Aorta (tissue), 5 donors: ENCODE data around the gene PAMR1. TPM values are rescaled to one million over a fixed set of nuclear protein-coding genes. Genes with fewer than 3 reads are reported as not detected.
A peak's percentile ranks its signal among the peaks of the same experiment; 100 is the strongest.

ENCODE experiments used
- ATAC-seq: fragments of 200-7000 bp; cut with Tn5 transposase; one replicate; pipeline ENCODE4 v1.9.1; 2022; ENCODE audit warnings: moderate library complexity; ENCODE audit not compliant: low FRiP score
- DNase-seq, 2 donors: peaks; one replicate each; pipeline ENCODE4 v3.0.0-alpha.2; 2020
- H3K27ac ChIP-seq, 2 donors: one replicate each; pipeline ENCODE4 v1.5.1; 2013; ENCODE audit warnings: low read length in 2 of 2, mild to moderate bottlenecking in 2 of 2, moderate library complexity in 2 of 2, control low read depth in 1 of 2, inconsistent platforms in 1 of 2, low read depth in 1 of 2
- H3K27me3 ChIP-seq, 2 donors: one replicate each; pipeline ENCODE4 v1.6.1; 2013; ENCODE audit warnings: control low read depth in 1 of 2, low read length in 1 of 2, mild to moderate bottlenecking in 1 of 2, moderate library complexity in 1 of 2; ENCODE audit not compliant: insufficient read depth in 2 of 2, control insufficient read depth in 1 of 2
- H3K36me3 ChIP-seq, 2 donors: one replicate each; pipeline ENCODE4 v1.6.1; 2013; ENCODE audit warnings: control low read depth in 1 of 2, low read length in 1 of 2, mild to moderate bottlenecking in 1 of 2; ENCODE audit not compliant: insufficient read depth in 2 of 2, control insufficient read depth in 1 of 2
- H3K4me1 ChIP-seq, 2 donors: one replicate each; pipeline ENCODE4 v1.6.1; 2013; ENCODE audit warnings: low read length in 2 of 2, control low read depth in 1 of 2, mild to moderate bottlenecking in 1 of 2, moderate library complexity in 1 of 2; ENCODE audit not compliant: insufficient read depth in 2 of 2, control insufficient read depth in 1 of 2
- H3K4me3 ChIP-seq, 2 donors: one replicate each; pipeline ENCODE4 v1.5.1; 2013; ENCODE audit warnings: low read length in 2 of 2, control low read depth in 1 of 2, mild to moderate bottlenecking in 1 of 2
- H3K9me3 ChIP-seq: one replicate; pipeline ENCODE4 v1.6.1; 2013; ENCODE audit warnings: mild to moderate bottlenecking, low read length; ENCODE audit not compliant: control insufficient read depth
- WGBS, 2 donors: extraction: QIAGEN DNeasy Blood & Tissue Kit; methylation state at CpG; one replicate each; pipeline ENCODE4 v1.1.7; 2013; 5-methylcytosine and 5-hydroxymethylcytosine counted together
- intact Hi-C, 2 donors: fragments of 100-400 bp; cut with DNase I; formaldehyde crosslinking; loops; one replicate each; pipeline versions ENCODE4 v1.14.2 to v1.15.0; 2022
- long read RNA-seq, 2 donors: library from polyadenylated mRNA; unstranded; transcript quantifications; one replicate each; pipeline ENCODE4 v2.0.0, GENCODE V29; 2020 to 2021
- polyA plus RNA-seq, 2 donors: library from polyadenylated mRNA; stranded (reverse); fragments of 200-250 nt; gene quantifications; one replicate each; pipeline ENCODE4 v1.2.3, GENCODE V29; 2013
- total RNA-seq, 2 donors: library from RNA; stranded (reverse); fragmentation: NEBNext Ultra II Directional; extraction: Animal tissue kit (Norgen Biotek cat#: 25700); gene quantifications; one replicate each; pipeline ENCODE4 v1.2.1, GENCODE V29; 2021
- donor health status: healthy with polysubstance abuse.
- donor health status: Bipolar disorder and iron deficiency.
- donor health status: DM: no; HTN: no; CAD: no.
- donor health status: DM: no; HTN: no; CAD: no.
- donor health status: DM: yes; HTN: yes; CAD: no.

The PAMR1 gene
- total RNA-seq (1 to 10 TPM; 2.3 to 3.1 TPM), polyA plus RNA-seq (1 to 10 TPM in 1 of 2 donors, under 1 TPM in 1; 0.69 to 2.0 TPM)
- long read RNA-seq, donor 1, partial matches to known transcripts: 0 of 3 reads
- long read RNA-seq, donor 1, other reads (novel, unspliced or antisense): 1 of 3 reads
- long read RNA-seq, donor 2, partial matches to known transcripts: 0 of 2 reads
- long read RNA-seq, donor 2, other reads (novel, unspliced or antisense): 1 of 2 reads

GRCh38 chr11:35525501-35526175 is at the start of gene PAMR1:
Gene PAMR1 (minus strand): TSS chr11:35525616. CDS start chr11:35525585, 31 bp downstream.
- 4 to 5% methylated on average over 29 to 34 of the region's 34 CpGs for WGBS, 2 donors
- H3K27me3 ChIP-seq: no peaks in the 10 kb centered on the region
- H3K27ac ChIP-seq: no peak within 1 kb of the TSS
- no peaks in the 10 kb centered on the region for H3K36me3 ChIP-seq
- DNase-seq (peak; percentile 61 to 84), ATAC-seq (peak; percentile 78)
- H3K4me1 ChIP-seq: peaks cover 0 to 5% of the 10 kb centered on the region in 2 donors
- H3K9me3 ChIP-seq: no peaks in the 10 kb centered on the region
- no peak within 1 kb of the TSS for H3K4me3 ChIP-seq
- intact Hi-C loops: no loop called here

GRCh38 chr11:35571696-35572095 is 46.3 kb upstream of the PAMR1 start:
- H3K4me1 ChIP-seq: peaks cover 0 to 1% of the 10 kb centered on the region in 2 donors
- H3K27ac ChIP-seq: no peak overlapping the region
- H3K27me3 ChIP-seq: no peaks in the 10 kb centered on the region
- H3K4me3 ChIP-seq: no peak overlapping the region
- intact Hi-C loops: no loop called here
- DNase-seq: no peak
- no peaks in the 10 kb centered on the region for H3K9me3 ChIP-seq
- no peak for ATAC-seq
- no peaks in the 10 kb centered on the region for H3K36me3 ChIP-seq
- WGBS, 2 donors: 47 to 54% methylated on average over 3 of the region's 3 CpGs

- 58 to 77% methylated on average over 1 of the region's 1 CpG for WGBS, 2 donors
Measured at GRCh38 chr11:35567737-35568465, 42.5 kb upstream of the PAMR1 start.

GRCh38 chr11:35566885-35567284 is 41.5 kb upstream of the PAMR1 start:
- H3K4me1 ChIP-seq: peaks cover 1 to 12% of the 10 kb centered on the region in 2 donors
- no peaks in the 10 kb centered on the region for H3K9me3 ChIP-seq
- H3K36me3 ChIP-seq: no peaks in the 10 kb centered on the region
- intact Hi-C loops: loop anchor here in 1 of 2 donors (10.0 kb wide), 1 partner anchor 448 kb away; no protein-coding TSS in a partner anchor
- DNase-seq (no peak), ATAC-seq (no peak)
- no peaks in the 10 kb centered on the region for H3K27me3 ChIP-seq
- H3K27ac ChIP-seq: no peak overlapping the region
- H3K4me3 ChIP-seq: no peak overlapping the region
- WGBS, 2 donors: 84 to 90% methylated on average over 3 of the region's 3 CpGs

More at GRCh38 chr11:35567737-35568465, 42.5 kb upstream of the PAMR1 start:
- H3K4me3 ChIP-seq: no peak overlapping the region
- H3K27ac ChIP-seq: no peak overlapping the region
- no peak for ATAC-seq
- DNase-seq: no peak
- H3K36me3 ChIP-seq: no peaks in the 10 kb centered on the region
- H3K4me1 ChIP-seq: peaks cover 1 to 12% of the 10 kb centered on the region in 2 donors
- intact Hi-C loops: loop anchor here in 1 of 2 donors (10.0 kb wide), 1 partner anchor 447 kb away; no protein-coding TSS in a partner anchor
- H3K9me3 ChIP-seq: no peaks in the 10 kb centered on the region
- no peaks in the 10 kb centered on the region for H3K27me3 ChIP-seq

GRCh38 chr11:35566181-35566580 is 40.8 kb upstream of the PAMR1 start:
- no peak for DNase-seq
- Histone ChIP-seq H3K27me3 (no peaks in the 10 kb centered on the region), H3K4me3 (no peak overlapping the region), H3K36me3 (no peaks in the 10 kb centered on the region), H3K4me1 (peaks cover 1 to 12% of the 10 kb centered on the region in 2 donors), H3K9me3 (no peaks in the 10 kb centered on the region), H3K27ac (no peak overlapping the region)
- intact Hi-C loops: loop anchor here in 1 of 2 donors (10.0 kb wide), 1 partner anchor 449 kb away; no protein-coding TSS in a partner anchor
- WGBS, 2 donors: 2 to 5% methylated on average over 4 of the region's 4 CpGs
- peak; percentile 42 for ATAC-seq

GRCh38 chr11:35564245-35564595 is 38.8 kb upstream of the PAMR1 start:
- no peaks in the 10 kb centered on the region for H3K9me3 ChIP-seq
- ATAC-seq (no peak), DNase-seq (no peak)
- H3K27me3 ChIP-seq: no peaks in the 10 kb centered on the region
- 12 to 19% methylated on average over 4 of the region's 4 CpGs for WGBS, 2 donors
- H3K4me3 ChIP-seq: no peak overlapping the region
- no peak overlapping the region for H3K27ac ChIP-seq
- H3K36me3 ChIP-seq: no peaks in the 10 kb centered on the region
- intact Hi-C loops: loop anchor here in 1 of 2 donors (10.0 kb wide), 1 partner anchor 451 kb away; no protein-coding TSS in a partner anchor
- H3K4me1 ChIP-seq: peaks cover 1 to 12% of the 10 kb centered on the region in 2 donors

GRCh38 chr11:35563484-35564244 is 38.2 kb upstream of the PAMR1 start:
- Histone ChIP-seq H3K4me1 (peaks cover 1 to 12% of the 10 kb centered on the region in 2 donors), H3K27me3 (no peaks in the 10 kb centered on the region), H3K27ac (no peak overlapping the region), H3K4me3 (no peak overlapping the region), H3K36me3 (no peaks in the 10 kb centered on the region), H3K9me3 (no peaks in the 10 kb centered on the region)
- WGBS, 2 donors: 3 to 8% methylated on average over 6 of the region's 6 CpGs
- intact Hi-C loops: loop anchor here (2.0 to 10.0 kb wide), 2 partner anchors 31 to 451 kb away; no protein-coding TSS in a partner anchor
- DNase-seq (no peak), ATAC-seq (no peak)

- WGBS, 2 donors: 94 to 100% methylated on average over 5 of the region's 5 CpGs
- Histone ChIP-seq H3K27ac (no peak overlapping the region), H3K27me3 (no peaks in the 10 kb centered on the region), H3K4me3 (no peak overlapping the region), H3K4me1 (peaks cover 0 to 2% of the 10 kb centered on the region in 2 donors), H3K9me3 (no peaks in the 10 kb centered on the region), H3K36me3 (no peaks in the 10 kb centered on the region)
- ATAC-seq (no peak), DNase-seq (no peak)
- intact Hi-C loops: loop anchor here in 1 of 2 donors (10.0 kb wide), 1 partner anchor 455 kb away; no protein-coding TSS in a partner anchor
Measured at GRCh38 chr11:35559949-35560348, 34.5 kb upstream of the PAMR1 start.
